Loucy (cell line): Measurements from ENCODE around the gene NELFE.
"Not testable (repeated sequence)": the region's sequence is repeated elsewhere in the genome, so short reads cannot be mapped to it uniquely, and the experiment has no call there.

ENCODE experiments used
- H2AFZ ChIP-seq: fragments of 200-600 bp; sonication (generic); 2 replicates; pipeline ENCODE4 v1.6.0; 2016; ENCODE audit warnings: antibody characterized with exemption, mild to moderate bottlenecking, low read length, moderate library complexity
- H3F3A ChIP-seq: fragments of 200-600 bp; 2 replicates; pipeline ENCODE4 v1.6.0; 2016; ENCODE audit warnings: antibody characterized with exemption, low read depth, mild to moderate bottlenecking
- H3K27me3 ChIP-seq: fragments of 200-600 bp; sonication (generic); 2 replicates; pipeline ENCODE4 v1.6.1; 2014; ENCODE audit warnings: low read length, mild to moderate bottlenecking; ENCODE audit not compliant: insufficient read depth, poor library complexity, severe bottlenecking
- H3K36me3 ChIP-seq: fragments of 200-600 bp; sonication (generic); 2 replicates; pipeline ENCODE4 v1.6.1; 2016; ENCODE audit warnings: low read length; ENCODE audit not compliant: insufficient read depth
- H3K4me1 ChIP-seq: fragments of 200-600 bp; sonication (generic); 2 replicates; pipeline ENCODE4 v1.5.1; 2014; ENCODE audit warnings: low read length, mild to moderate bottlenecking; ENCODE audit not compliant: insufficient read depth, poor library complexity, severe bottlenecking
- H3K4me2 ChIP-seq: fragments of 200-600 bp; sonication (generic); 2 replicates; pipeline ENCODE4 v1.6.0; 2014; ENCODE audit warnings: antibody characterized with exemption, low read length, low read depth, mild to moderate bottlenecking; ENCODE audit not compliant: poor library complexity, severe bottlenecking
- H3K4me3 ChIP-seq: fragments of 200-600 bp; sonication (generic); 2 replicates; pipeline ENCODE4 v1.5.1; 2014; ENCODE audit warnings: low read length, mild to moderate bottlenecking, mixed read lengths; ENCODE audit not compliant: poor library complexity, severe bottlenecking
- H3K79me2 ChIP-seq: fragments of 200-600 bp; sonication (generic); 2 replicates; pipeline ENCODE4 v1.6.1; 2014; ENCODE audit warnings: low read length; ENCODE audit not compliant: insufficient read depth
- H3K9ac ChIP-seq: fragments of 200-600 bp; sonication (generic); 2 replicates; pipeline ENCODE4 v1.6.0; 2014; ENCODE audit warnings: mild to moderate bottlenecking, low read depth, low read length, moderate library complexity; ENCODE audit not compliant: poor library complexity, severe bottlenecking
- H3K9me2 ChIP-seq: fragments of 200-600 bp; sonication (generic); replicated peaks from 2 replicates; pipeline ENCODE4 v1.6.1; 2016; ENCODE audit warnings: low read depth, low read length, mixed read lengths
- H3K9me3 ChIP-seq: fragments of 200-600 bp; sonication (generic); 2 replicates; pipeline ENCODE4 v1.6.1; 2014; ENCODE audit warnings: mild to moderate bottlenecking, antibody characterized with exemption, low read length, low read depth; ENCODE audit not compliant: insufficient read depth
- H4K20me1 ChIP-seq: fragments of 200-600 bp; sonication (generic); 2 replicates; pipeline ENCODE4 v1.6.0; 2014; ENCODE audit warnings: antibody characterized with exemption, low read length, mild to moderate bottlenecking; ENCODE audit not compliant: insufficient read depth, poor library complexity, severe bottlenecking
- CTCF ChIP-seq: fragments of 200-600 bp; sonication (generic); conservative IDR thresholded peaks from 2 replicates; pipeline ENCODE4 v1.5.1; 2014; ENCODE audit warnings: mild to moderate bottlenecking, antibody characterized with exemption, low read length
- EZH2phosphoT487 ChIP-seq: fragments of 200-600 bp; IDR thresholded peaks from 2 replicates; pipeline ENCODE4 v1.6.1; 2018; ENCODE audit warnings: antibody characterized with exemption, mild to moderate bottlenecking, moderate library complexity, borderline replicate concordance

The NELFE gene

GRCh38 chr6:31915351-31915750 lies 43.4 kb downstream of the NELFE start:
- Histone ChIP-seq H3K4me2 (no peak overlapping the region), H3F3A (no peaks in the 10 kb centered on the region), H3K79me2 (no peaks in the 10 kb centered on the region), H2AFZ (no peak overlapping the region), H3K9me2 (no peaks in the 10 kb centered on the region), H3K27me3 (no peaks in the 10 kb centered on the region), H3K9ac (no peak overlapping the region), H3K36me3 (no peaks in the 10 kb centered on the region), H3K9me3 (no peaks in the 10 kb centered on the region), H4K20me1 (no peaks in the 10 kb centered on the region), H3K4me1 (no peaks in the 10 kb centered on the region), H3K4me3 (no peak overlapping the region)
- TF ChIP-seq CTCF (no peak; the same call in 1 of the 2 replicates), EZH2phosphoT487 (no peak)

- H3F3A ChIP-seq: no peaks in the 10 kb centered on the region; the same call in 1 of the 2 replicates
- no peaks in the 10 kb centered on the region for H3K9me2 ChIP-seq
- no peaks in the 10 kb centered on the region for H3K36me3 ChIP-seq
- H3K4me1 ChIP-seq: no peaks in the 10 kb centered on the region
- TF ChIP-seq CTCF (no peak), EZH2phosphoT487 (no peak)
- no peak overlapping the region for H3K4me3 ChIP-seq
- H3K9me3 ChIP-seq: no peaks in the 10 kb centered on the region
- no peaks in the 10 kb centered on the region for H3K79me2 ChIP-seq
- no peaks in the 10 kb centered on the region for H4K20me1 ChIP-seq
- no peaks in the 10 kb centered on the region for H3K27me3 ChIP-seq
- no peak overlapping the region for H3K9ac ChIP-seq
- H2AFZ ChIP-seq: no peak overlapping the region
- H3K4me2 ChIP-seq: no peak overlapping the region
Observed at GRCh38 chr6:31911826-31912585, 46.8 kb downstream of the NELFE start.

- not testable (repeated sequence) for H3K9me3 ChIP-seq, H3K79me2 ChIP-seq, H2AFZ ChIP-seq, H3F3A ChIP-seq, H3K9ac ChIP-seq, H4K20me1 ChIP-seq, H3K4me3 ChIP-seq, H3K4me1 ChIP-seq, H3K36me3 ChIP-seq, H3K27me3 ChIP-seq, H3K4me2 ChIP-seq, H3K9me2 ChIP-seq
Observed at GRCh38 chr6:31909298-31909697, 49.5 kb downstream of the NELFE start.

- Histone ChIP-seq H4K20me1 (no peaks in the 10 kb centered on the region), H3F3A (no peaks in the 10 kb centered on the region; the same call in 1 of the 2 replicates), H3K9me3 (no peaks in the 10 kb centered on the region), H3K27me3 (no peaks in the 10 kb centered on the region), H3K4me2 (no peak overlapping the region), H3K36me3 (no peaks in the 10 kb centered on the region), H3K4me1 (no peaks in the 10 kb centered on the region), H3K79me2 (no peaks in the 10 kb centered on the region), H2AFZ (no peak overlapping the region), H3K9ac (no peak overlapping the region), H3K9me2 (no peaks in the 10 kb centered on the region), H3K4me3 (no peak overlapping the region)
- TF ChIP-seq EZH2phosphoT487: no peak
- TF ChIP-seq CTCF: no peak
Observed at GRCh38 chr6:31908791-31909190, 50.0 kb downstream of the NELFE start.

- H3K9me3 ChIP-seq, H3K27me3 ChIP-seq, H2AFZ ChIP-seq, H3K9me2 ChIP-seq, H3K4me3 ChIP-seq, H3K36me3 ChIP-seq, H3K4me2 ChIP-seq, H3K4me1 ChIP-seq, H3K79me2 ChIP-seq, H3K9ac ChIP-seq, H3F3A ChIP-seq, H4K20me1 ChIP-seq: not testable (repeated sequence)
Observed at GRCh38 chr6:31908255-31908654, 50.5 kb downstream of the NELFE start.
